Muscle layer of duodenum (tissue), 2 donors: ENCODE data around the gene SDHB.

Source experiments
- H3K27ac ChIP-seq: one replicate; pipeline ENCODE4 v1.7.0; 2013; ENCODE audit warnings: mild to moderate bottlenecking, low read length
- H3K27me3 ChIP-seq: one replicate; pipeline ENCODE4 v1.7.0; 2013; ENCODE audit warnings: low read depth, mild to moderate bottlenecking, control low read depth, low read length
- H3K36me3 ChIP-seq, 2 donors: one replicate each; pipeline ENCODE4 v1.7.0; 2013; ENCODE audit warnings: low read length in 2 of 2, control low read depth in 1 of 2, mild to moderate bottlenecking in 1 of 2; ENCODE audit not compliant: insufficient read depth in 2 of 2, control insufficient read depth in 1 of 2
- H3K4me1 ChIP-seq, 2 donors: one replicate each; pipeline ENCODE4 v1.7.0; 2013; ENCODE audit warnings: low read length in 2 of 2, mild to moderate bottlenecking in 2 of 2, control low read depth in 1 of 2, moderate library complexity in 1 of 2; ENCODE audit not compliant: insufficient read depth in 2 of 2, control insufficient read depth in 1 of 2
- H3K4me3 ChIP-seq, 2 donors: one replicate each; pipeline ENCODE4 v1.7.0; 2013; ENCODE audit warnings: low read length in 2 of 2, low read depth in 1 of 2, mild to moderate bottlenecking in 1 of 2
- H3K9me3 ChIP-seq, 2 donors: one replicate each; pipeline ENCODE4 v1.7.0; 2013; ENCODE audit warnings: low read length in 2 of 2, control low read depth in 1 of 2, mild to moderate bottlenecking in 1 of 2; ENCODE audit not compliant: control insufficient read depth in 1 of 2
- donor health status: healthy.

Gene SDHB

DNA sequence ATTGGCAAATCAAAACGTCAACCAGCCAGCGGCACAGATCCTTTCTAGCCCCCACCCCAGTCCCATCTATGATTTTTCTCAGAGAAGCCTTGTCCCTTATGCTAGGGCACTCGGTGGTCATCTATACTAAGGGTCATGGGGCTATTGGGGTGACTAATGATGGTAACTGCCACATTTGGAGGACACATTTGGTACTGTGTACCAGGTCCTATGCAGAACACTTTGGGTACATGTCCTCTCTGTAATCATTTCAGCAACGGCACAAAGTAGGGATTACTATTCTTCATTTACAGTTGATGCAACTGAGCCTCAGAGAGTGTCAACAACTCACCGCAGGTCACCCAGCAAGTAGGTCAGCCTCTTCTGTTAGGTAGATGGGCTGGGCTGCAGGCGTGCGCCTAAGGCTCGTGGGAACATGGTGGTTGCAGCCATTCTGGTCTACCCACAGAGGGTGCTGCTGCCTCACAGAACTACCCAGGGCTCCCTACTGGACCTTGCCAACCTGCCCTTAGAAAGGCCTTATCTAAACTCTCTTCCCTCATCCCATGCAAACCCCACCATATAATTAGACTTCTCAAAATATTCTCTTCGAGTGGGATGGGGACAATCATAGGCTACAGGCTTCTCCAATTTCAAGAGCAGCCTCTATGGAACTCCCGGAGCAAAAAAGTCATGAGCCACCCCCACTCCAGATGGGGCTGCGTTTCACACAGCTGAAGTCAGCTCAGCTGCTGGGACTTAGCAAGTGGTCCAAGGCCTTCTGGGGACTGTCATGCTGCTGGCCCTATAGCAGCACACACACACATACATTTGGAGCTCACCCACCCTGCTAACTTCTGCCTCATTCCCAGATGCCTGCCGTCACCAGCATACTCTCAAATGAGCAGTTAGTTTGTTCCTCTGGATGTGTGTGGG is 5.8 kb upstream of the SDHB start:
- Histone ChIP-seq H3K9me3 (no peaks in the 10 kb centered on the region), H3K36me3 (no peaks in the 10 kb centered on the region), H3K27ac (no peak overlapping the region), H3K4me1 (peaks cover 0 to 9% of the 10 kb centered on the region in 2 donors), H3K4me3 (no peak overlapping the region), H3K27me3 (no peaks in the 10 kb centered on the region)

DNA sequence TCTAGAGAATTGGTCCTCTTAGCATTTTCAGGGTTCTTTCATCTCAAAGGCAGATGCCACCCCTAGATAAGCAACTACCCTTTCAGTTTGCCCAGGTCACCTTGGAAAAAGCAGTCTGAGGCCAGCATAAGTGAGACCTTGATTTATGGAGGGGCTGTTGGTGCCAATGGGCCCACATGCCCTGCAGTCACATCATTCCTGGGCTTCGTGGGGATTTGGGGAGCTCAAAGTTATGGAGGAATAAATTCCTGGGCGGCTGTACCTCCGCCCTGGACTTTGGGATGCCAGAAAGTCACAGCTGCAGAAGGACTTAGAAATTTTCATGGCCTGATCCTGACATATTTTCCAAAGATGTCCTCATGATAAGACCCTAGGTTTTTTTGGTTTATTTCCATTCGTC is 2.7 kb upstream of the SDHB start:
- Histone ChIP-seq H3K4me1 (peaks cover 11 to 27% of the 10 kb centered on the region in 2 donors), H3K4me3 (no peak overlapping the region), H3K9me3 (no peaks in the 10 kb centered on the region), H3K27ac (no peak overlapping the region), H3K27me3 (no peaks in the 10 kb centered on the region), H3K36me3 (no peaks in the 10 kb centered on the region)

DNA sequence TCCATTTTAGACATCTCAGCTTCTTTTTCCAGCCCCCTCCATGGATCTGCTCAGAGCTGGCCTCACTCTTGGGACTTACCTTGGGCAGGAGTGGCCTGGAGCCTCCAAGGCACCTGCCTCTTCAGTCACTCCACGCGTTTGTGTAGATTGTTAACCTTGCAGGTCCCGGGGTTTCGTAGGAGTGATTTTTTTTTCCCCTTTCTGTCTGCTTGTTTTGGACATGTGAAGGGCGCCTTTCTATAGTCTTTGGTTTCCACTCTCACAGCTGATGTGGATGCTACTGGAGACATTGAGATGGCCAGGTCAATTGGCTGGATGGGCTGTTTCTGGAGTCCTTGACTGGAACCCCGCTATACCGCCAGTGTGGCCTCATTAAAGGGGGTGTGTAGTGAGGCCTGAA is 2.0 kb upstream of the SDHB start:
- Histone ChIP-seq H3K4me3 (no peak overlapping the region), H3K36me3 (peaks cover 0 to 3% of the 10 kb centered on the region in 2 donors), H3K9me3 (no peaks in the 10 kb centered on the region), H3K27me3 (no peaks in the 10 kb centered on the region), H3K27ac (no peak overlapping the region), H3K4me1 (peaks cover 11 to 32% of the 10 kb centered on the region in 2 donors)

DNA sequence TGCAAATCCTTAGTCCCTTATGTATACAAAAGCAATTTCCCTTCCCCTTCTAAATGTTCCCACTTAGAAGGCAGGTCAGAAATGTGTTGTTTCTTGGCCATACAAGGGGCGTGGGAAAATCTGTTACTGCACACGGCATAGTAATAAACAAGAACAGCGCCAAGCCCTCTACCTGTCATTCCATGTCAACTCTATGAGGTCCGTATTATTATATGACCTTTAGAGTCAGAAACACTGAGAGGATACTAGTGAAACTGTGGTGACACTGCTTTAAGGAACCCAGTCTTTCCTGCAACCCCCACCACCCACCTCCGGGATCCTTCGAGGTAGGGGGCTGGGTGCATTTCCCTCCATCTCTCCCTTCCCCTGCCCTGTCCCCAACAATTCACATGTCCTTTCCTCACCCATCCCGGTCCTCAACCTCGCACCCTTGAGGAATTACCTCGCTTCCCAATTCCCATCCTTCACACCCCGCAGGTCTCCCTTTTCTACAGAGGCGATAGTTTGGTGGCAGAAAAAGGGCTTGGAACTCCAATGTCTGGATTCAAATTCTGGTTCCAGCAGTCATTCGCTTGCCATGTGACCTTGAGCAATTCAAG is 647 bp downstream of the SDHB start:
- H3K4me1 ChIP-seq, result peaks cover 11 to 23% of the 10 kb centered on the region in 2 donors
- H3K9me3 ChIP-seq, result no peaks in the 10 kb centered on the region
- peaks cover 7 to 10% of the 10 kb centered on the region in 2 donors for H3K36me3 ChIP-seq
- no peaks in the 10 kb centered on the region for H3K27me3 ChIP-seq
- H3K4me3 ChIP-seq, result peak overlapping the region; percentile 95
- H3K27ac ChIP-seq, result peak overlapping the region; percentile 89

DNA sequence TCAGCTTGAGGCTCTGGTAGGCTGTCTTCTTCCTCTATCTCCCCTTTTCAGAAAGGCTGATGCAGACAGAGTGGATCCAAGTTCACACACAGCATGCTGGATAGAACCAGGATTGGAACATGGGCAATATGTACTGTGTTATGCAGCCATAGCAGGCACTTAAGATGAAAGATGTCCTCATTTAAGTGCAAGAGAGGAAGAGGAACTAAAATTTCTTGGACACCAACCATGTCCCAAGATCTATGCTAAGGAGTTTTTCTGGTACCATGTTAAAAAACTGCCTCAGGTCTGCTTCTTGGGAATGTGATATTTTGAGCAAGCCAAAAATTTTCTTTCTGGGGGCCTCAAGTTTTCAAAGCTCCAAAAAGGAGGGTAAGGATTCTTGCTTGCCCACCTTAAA is 1.2 kb downstream of the SDHB start:
- Histone ChIP-seq H3K27ac (peak overlapping the region; percentile 89), H3K36me3 (peaks cover 7 to 10% of the 10 kb centered on the region in 2 donors), H3K9me3 (no peaks in the 10 kb centered on the region), H3K4me1 (peaks cover 11 to 23% of the 10 kb centered on the region in 2 donors), H3K4me3 (peak overlapping the region; percentile 95), H3K27me3 (no peaks in the 10 kb centered on the region)

DNA sequence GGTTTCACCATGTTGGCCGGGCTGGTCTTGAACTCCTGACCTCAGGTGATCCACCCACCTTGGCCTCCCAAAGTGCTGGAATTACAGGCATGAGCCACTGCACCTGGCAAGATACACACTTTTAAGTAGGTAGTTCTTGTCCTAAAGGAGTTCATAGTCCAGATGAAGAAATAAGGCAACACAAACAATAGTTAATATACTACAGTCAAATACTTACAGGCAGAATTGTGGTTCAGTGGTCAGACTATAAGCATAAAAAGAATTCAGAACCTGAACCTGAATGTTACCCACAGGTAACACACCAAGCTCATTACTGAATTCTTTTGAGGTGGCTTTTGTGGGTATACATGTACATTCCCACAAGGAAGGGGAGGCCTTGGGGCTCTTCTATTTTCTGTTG is 1.8 kb downstream of the SDHB start:
- Histone ChIP-seq H3K36me3 (peaks cover 7 to 10% of the 10 kb centered on the region in 2 donors), H3K4me3 (no peak overlapping the region), H3K9me3 (no peaks in the 10 kb centered on the region), H3K27me3 (no peaks in the 10 kb centered on the region), H3K4me1 (peaks cover 11 to 23% of the 10 kb centered on the region in 2 donors), H3K27ac (no peak overlapping the region)

DNA sequence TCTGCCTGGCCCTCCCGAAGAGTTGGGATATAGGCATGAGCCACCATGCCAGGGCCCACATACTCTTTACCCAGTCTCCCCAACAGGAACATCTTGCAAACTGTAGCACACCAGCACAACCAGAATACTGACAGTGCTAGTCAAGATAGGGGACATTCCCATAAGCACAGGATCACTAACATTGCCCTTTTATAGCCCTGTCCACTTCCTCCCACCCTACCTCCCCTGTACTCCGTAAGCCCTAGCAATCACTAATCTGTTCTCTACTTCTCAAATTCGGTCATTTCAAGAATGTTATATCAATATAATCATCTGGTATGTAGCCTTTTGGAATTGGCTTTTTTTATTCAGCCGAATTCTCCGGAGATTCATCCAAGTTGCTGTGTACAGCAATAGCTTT is 5.9 kb downstream of the SDHB start:
- peaks cover 10 to 31% of the 10 kb centered on the region in 2 donors for H3K4me1 ChIP-seq
- H3K9me3 ChIP-seq, result no peaks in the 10 kb centered on the region
- H3K27me3 ChIP-seq, result no peaks in the 10 kb centered on the region
- no peak overlapping the region for H3K27ac ChIP-seq
- no peak overlapping the region for H3K4me3 ChIP-seq
- H3K36me3 ChIP-seq, result peaks cover 19 to 31% of the 10 kb centered on the region in 2 donors

DNA sequence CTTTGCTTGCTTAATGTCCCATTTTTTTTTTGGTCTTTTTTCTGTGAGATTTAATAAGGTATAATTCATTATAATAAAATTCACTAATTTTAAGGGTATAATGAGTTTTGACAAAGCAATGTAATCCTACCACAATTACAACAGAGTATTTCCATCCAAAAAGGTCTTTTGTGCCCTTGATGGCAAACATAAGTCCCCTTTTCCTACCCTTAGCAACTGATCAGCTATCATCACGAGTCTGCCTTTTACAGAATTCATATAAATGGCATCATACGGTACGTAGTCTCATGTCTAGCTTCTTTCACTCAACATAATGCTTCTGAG is 7.5 kb downstream of the SDHB start:
- Histone ChIP-seq H3K36me3 (peaks cover 26 to 47% of the 10 kb centered on the region in 2 donors), H3K9me3 (no peaks in the 10 kb centered on the region), H3K27ac (no peak overlapping the region), H3K4me3 (no peak overlapping the region), H3K4me1 (peaks cover 3 to 16% of the 10 kb centered on the region in 2 donors), H3K27me3 (no peaks in the 10 kb centered on the region)

DNA sequence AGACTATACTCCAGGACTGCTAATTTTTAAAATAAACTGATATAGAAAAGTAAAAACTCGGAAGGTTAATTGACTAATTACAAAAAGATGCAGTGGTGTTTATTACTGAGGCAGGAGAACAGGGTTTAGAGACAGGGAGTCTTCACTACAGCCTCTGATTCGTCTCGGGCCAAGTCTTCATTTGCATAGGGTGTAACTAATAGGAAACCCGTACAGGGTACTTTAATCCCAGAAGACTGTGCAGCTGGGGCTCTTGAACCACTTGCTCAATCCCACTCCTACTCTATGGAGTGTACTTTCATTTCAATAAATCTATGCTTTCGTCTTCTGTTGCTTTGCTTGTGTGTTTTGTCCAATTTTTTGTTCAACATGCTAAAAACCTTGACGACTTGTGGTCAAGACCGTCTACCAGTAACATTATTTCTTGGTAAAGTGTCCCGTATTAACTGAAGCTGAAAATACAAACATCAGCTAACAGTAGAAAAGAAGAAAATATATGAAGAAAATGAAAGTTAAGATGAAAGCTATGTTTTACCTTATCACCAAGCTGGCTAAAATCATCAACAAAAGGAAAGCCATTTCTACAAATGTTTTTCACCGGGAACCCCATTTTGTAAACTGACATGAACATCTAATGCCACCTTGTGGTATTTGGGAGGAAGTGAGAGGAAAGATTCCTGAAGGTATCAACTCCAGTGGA is 8.0 kb downstream of the SDHB start:
- H3K27me3 ChIP-seq, result no peaks in the 10 kb centered on the region
- H3K9me3 ChIP-seq, result no peaks in the 10 kb centered on the region
- H3K27ac ChIP-seq, result peak overlapping the region; percentile 2
- H3K4me3 ChIP-seq, result peak overlapping the region; percentile 41 to 57
- H3K4me1 ChIP-seq, result peaks cover 3 to 13% of the 10 kb centered on the region in 2 donors
- H3K36me3 ChIP-seq, result peaks cover 23 to 50% of the 10 kb centered on the region in 2 donors

DNA sequence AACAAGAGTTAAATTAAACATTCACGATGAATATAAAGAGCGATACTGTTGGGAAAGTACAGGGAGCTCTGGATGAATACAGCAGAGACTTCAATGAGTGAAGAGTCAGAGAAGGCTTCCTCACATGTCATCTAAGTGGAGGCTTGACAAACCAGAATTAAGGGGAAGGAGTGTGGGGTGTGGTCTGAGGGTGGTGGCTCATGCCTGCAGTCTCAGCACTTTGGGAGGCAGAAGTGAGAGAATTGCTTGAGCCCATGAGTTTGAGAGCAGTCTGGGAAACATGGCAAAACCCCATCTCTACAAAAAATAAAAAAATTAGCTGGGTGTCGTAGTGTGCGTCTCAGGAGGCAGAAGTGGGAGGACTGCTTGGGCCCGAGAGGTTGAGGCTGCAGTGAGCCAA is 8.7 kb downstream of the SDHB start:
- peaks cover 25 to 51% of the 10 kb centered on the region in 2 donors for H3K36me3 ChIP-seq

DNA sequence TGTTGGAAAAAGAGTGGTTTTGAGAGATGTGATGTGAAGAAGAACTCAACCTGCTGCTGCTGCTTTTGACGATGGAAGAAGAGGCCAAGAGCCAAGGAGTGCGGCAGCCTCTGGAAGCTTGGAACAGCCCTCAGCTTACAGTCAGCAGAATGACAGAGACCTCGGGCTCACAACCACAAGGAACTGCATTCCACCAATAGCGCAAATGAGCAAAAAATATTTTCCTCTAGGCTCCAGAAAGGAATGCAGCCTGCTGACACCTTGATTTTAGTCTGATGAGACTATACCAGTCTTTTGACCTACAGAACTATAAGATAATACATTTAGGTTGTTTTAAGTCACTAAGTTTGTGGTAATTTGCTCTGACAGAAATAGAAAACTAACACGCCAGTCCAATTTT is 10.2 kb downstream of the SDHB start:
- Histone ChIP-seq H3K9me3 (no peaks in the 10 kb centered on the region), H3K36me3 (peaks cover 23 to 51% of the 10 kb centered on the region in 2 donors), H3K4me3 (no peak overlapping the region), H3K27ac (no peak overlapping the region), H3K27me3 (no peaks in the 10 kb centered on the region), H3K4me1 (peaks cover 3 to 13% of the 10 kb centered on the region in 2 donors)

More for the DNA sequence above, 8.7 kb downstream of the SDHB start:
- H3K4me3 ChIP-seq, result no peak overlapping the region
- peaks cover 3 to 13% of the 10 kb centered on the region in 2 donors for H3K4me1 ChIP-seq
- H3K27me3 ChIP-seq, result no peaks in the 10 kb centered on the region
- peak overlapping the region; percentile 2 for H3K27ac ChIP-seq
- no peaks in the 10 kb centered on the region for H3K9me3 ChIP-seq
